HCT116 (cell line): ENCODE data around the gene TTC8. TPM values are rescaled to one million over a fixed set of nuclear protein-coding genes. Genes with fewer than 3 reads are reported as not detected.

Experiments used
- ATAC-seq: fragments of 200-7000 bp; cut with Tn5 transposase; 2 replicates; pipeline ENCODE4 v1.9.1; 2020; ENCODE audit warnings: mild to moderate bottlenecking, moderate library complexity
- BruUV-seq: library from RNA; stranded (reverse); fragments of 400-500 nt; replicated peaks from 2 replicates; lab custom pipeline; 2021; lab: Mats Ljungman, UMichigan
- CTCF ChIA-PET: fragments of 300-600 bp; sonication (Branson Sonifier 250); formaldehyde crosslinking; loops from one replicate; lab custom pipeline; 2021; ENCODE audit warnings: antibody characterized with exemption; lab: Charles Lee
- POLR2A ChIA-PET: fragments of 300-600, 350-600 bp; sonication (Branson Sonifier 250); formaldehyde crosslinking; loops from one replicate; lab custom pipeline; 2021; ENCODE audit warnings: antibody characterized with exemption; lab: Charles Lee
- RAD21 ChIA-PET, 2 experiments: fragments of 300-600 bp; sonication (Branson Sonifier 250); formaldehyde crosslinking; loops; one replicate each; lab custom pipeline; 2023; ENCODE audit warnings: low total read pairs in 2 of 2; ENCODE audit not compliant: uncharacterized antibody in 2 of 2, unreplicated experiment in 2 of 2, low non-redundant PET in 1 of 2; lab: Charles Lee
- DNase-seq: peaks from one replicate; pipeline ENCODE4 v3.0.0-alpha.2; 2010; ENCODE audit warnings: low read depth, low spot score
- H2AFZ ChIP-seq: fragments of 200-600 bp; shearing (Covaris generic), sonication (generic); 2 replicates; pipeline ENCODE4 v1.6.1; 2017; ENCODE audit warnings: low read depth, mixed run types, mixed read lengths, antibody characterized with exemption, low read length; ENCODE audit not compliant: poor library complexity, severe bottlenecking
- H3K27ac ChIP-seq: 2 replicates; pipeline ENCODE4 v1.5.1; 2012; ENCODE audit warnings: low read depth, low read length
- H3K27me3 ChIP-seq: fragments of 200-600 bp; sonication (generic); 2 replicates; pipeline ENCODE4 v1.6.1; 2016; ENCODE audit warnings: mixed run types, low read length, mixed read lengths; ENCODE audit not compliant: insufficient read depth
- H3K36me3 ChIP-seq, 2 experiments: fragments of 200-500 bp in 1 of 2; fragments of 200-600 bp in 1 of 2; sonication (Bioruptor generic) in 1 of 2; sonication (generic) in 1 of 2; 2 replicates each; pipeline versions ENCODE4 v1.5.1 to v1.6.1; 2014 to 2016; ENCODE audit warnings: low read length in 2 of 2, inconsistent platforms in 1 of 2, mixed read lengths in 1 of 2, mixed run types in 1 of 2; ENCODE audit not compliant: insufficient read depth in 2 of 2, control insufficient read depth in 1 of 2
- H3K4me1 ChIP-seq, 2 experiments: fragments of 200-600 bp in 1 of 2; sonication (generic) in 1 of 2; 2 replicates each; pipeline versions ENCODE4 v1.5.1 to v1.6.1; 2012 to 2017; ENCODE audit warnings: low read length in 2 of 2, inconsistent platforms in 1 of 2, mild to moderate bottlenecking in 1 of 2, mixed read lengths in 1 of 2, mixed run types in 1 of 2, moderate library complexity in 1 of 2; ENCODE audit not compliant: insufficient read depth in 2 of 2, control insufficient read depth in 1 of 2
- H3K4me2 ChIP-seq: fragments of 200-600 bp; sonication (generic); 2 replicates; pipeline ENCODE4 v1.6.1; 2017; ENCODE audit warnings: mixed run types, low read length, mixed read lengths
- H3K4me3 ChIP-seq, 2 experiments: fragments of 200-600 bp in 1 of 2; sonication (generic) in 1 of 2; replicated peaks in 1 of 2; 2 replicates each; pipeline ENCODE4 v1.5.1; 2011 to 2016; ENCODE audit warnings: low read length in 2 of 2, control low read depth in 1 of 2, low read depth in 1 of 2, mild to moderate bottlenecking in 1 of 2, mixed read lengths in 1 of 2, mixed run types in 1 of 2
- H3K79me2 ChIP-seq: fragments of 200-600 bp; sonication (generic); 2 replicates; pipeline ENCODE4 v1.6.1; 2017; ENCODE audit warnings: mild to moderate bottlenecking, mixed run types, low read length, moderate library complexity, mixed read lengths; ENCODE audit not compliant: insufficient read depth
- H3K9ac ChIP-seq: fragments of 200-600 bp; sonication (generic); 2 replicates; pipeline ENCODE4 v1.6.1; 2016; ENCODE audit warnings: low read length, mixed read lengths
- H3K9me2 ChIP-seq: fragments of 200-600 bp; sonication (generic), shearing (Covaris generic); 2 replicates; pipeline ENCODE4 v1.6.1; 2017; ENCODE audit warnings: mixed run types, mild to moderate bottlenecking, moderate library complexity; ENCODE audit not compliant: insufficient read depth
- H3K9me3 ChIP-seq, 2 experiments: fragments of 200-500 bp in 1 of 2; fragments of 200-600 bp in 1 of 2; sonication (Bioruptor generic) in 1 of 2; sonication (generic) in 1 of 2; 2 replicates each; pipeline ENCODE4 v1.6.1; 2014 to 2017; ENCODE audit warnings: low read length in 2 of 2, mixed read lengths in 2 of 2, inconsistent platforms in 1 of 2, low read depth in 1 of 2, mild to moderate bottlenecking in 1 of 2, mixed run types in 1 of 2, moderate library complexity in 1 of 2; ENCODE audit not compliant: control insufficient read depth in 1 of 2, insufficient read depth in 1 of 2
- H4K20me1 ChIP-seq: fragments of 200-600 bp; sonication (generic), shearing (Covaris generic); 2 replicates; pipeline ENCODE4 v1.6.1; 2017; ENCODE audit warnings: mixed run types, mild to moderate bottlenecking, moderate library complexity; ENCODE audit not compliant: insufficient read depth
- ATF3 ChIP-seq: IDR thresholded peaks from 2 replicates; pipeline ENCODE4 v1.6.1; 2012
- CBX3 ChIP-seq: IDR thresholded peaks from 2 replicates; pipeline ENCODE4 v1.6.1; 2012; ENCODE audit warnings: low read depth
- CEBPB ChIP-seq: IDR thresholded peaks from 2 replicates; pipeline ENCODE4 v1.6.1; 2012; ENCODE audit warnings: low read depth
- CTCF ChIP-seq, 3 experiments: fragments of 200-600 bp in 1 of 3; sonication (generic) in 1 of 3; IDR thresholded peaks in 2 of 3; conservative IDR thresholded peaks in 1 of 3; 2 replicates each; pipeline ENCODE4 v1.5.1; 2012 to 2017; ENCODE audit warnings: low read depth in 2 of 3, low read length in 2 of 3, antibody characterized with exemption in 1 of 3, borderline replicate concordance in 1 of 3, control low read depth in 1 of 3, mild to moderate bottlenecking in 1 of 3, mixed read lengths in 1 of 3, mixed run types in 1 of 3, moderate library complexity in 1 of 3; ENCODE audit not compliant: insufficient read depth in 1 of 3
- EGR1 ChIP-seq: IDR thresholded peaks from 2 replicates; pipeline ENCODE4 v1.6.1; 2012; ENCODE audit warnings: low read depth
- ELF1 ChIP-seq: IDR thresholded peaks from 2 replicates; pipeline ENCODE4 v1.6.1; 2012; ENCODE audit warnings: low read depth, borderline replicate concordance
- EZH2 ChIP-seq: fragments of 200-600 bp; sonication (generic); IDR thresholded peaks from 2 replicates; pipeline ENCODE4 v1.6.1; 2017; ENCODE audit warnings: antibody characterized with exemption, mixed run types
- FOSL1 ChIP-seq: IDR thresholded peaks from 2 replicates; pipeline ENCODE4 v1.6.1; 2012; ENCODE audit warnings: low read depth
- JUND ChIP-seq: IDR thresholded peaks from 2 replicates; pipeline ENCODE4 v1.6.1; 2012
- MAX ChIP-seq: IDR thresholded peaks from 2 replicates; pipeline ENCODE4 v1.6.1; 2012
- POLR2A ChIP-seq: IDR thresholded peaks from 2 replicates; pipeline ENCODE4 v1.7.0; 2011; ENCODE audit warnings: borderline replicate concordance; ENCODE audit not compliant: insufficient read depth, insufficient read length; ENCODE audit errors: extremely low read depth
- POLR2AphosphoS5 ChIP-seq: IDR thresholded peaks from 2 replicates; pipeline ENCODE4 v1.6.1; 2011; ENCODE audit warnings: mild to moderate bottlenecking, low read depth, low read length, moderate library complexity
- RAD21 ChIP-seq: IDR thresholded peaks from 2 replicates; pipeline ENCODE4 v1.6.1; 2012; ENCODE audit warnings: low read depth, mild to moderate bottlenecking
- SIN3A ChIP-seq: IDR thresholded peaks from 2 replicates; pipeline ENCODE4 v1.6.1; 2012; ENCODE audit warnings: low read depth
- TCF7L2 ChIP-seq: IDR thresholded peaks from 2 replicates; pipeline ENCODE4 v1.7.0; 2011; ENCODE audit warnings: borderline replicate concordance, inconsistent platforms; ENCODE audit not compliant: insufficient read depth, insufficient read length; ENCODE audit errors: extremely low read depth
- YY1 ChIP-seq: IDR thresholded peaks from 2 replicates; pipeline ENCODE4 v1.6.1; 2011; ENCODE audit warnings: low read length, low read depth, moderate library complexity, mild to moderate bottlenecking; ENCODE audit not compliant: insufficient replicate concordance; ENCODE audit errors: extremely low read depth
- ZBTB33 ChIP-seq: IDR thresholded peaks from 2 replicates; pipeline ENCODE4 v1.6.1; 2011; ENCODE audit warnings: mild to moderate bottlenecking, low read length, moderate library complexity; ENCODE audit not compliant: insufficient replicate concordance; ENCODE audit errors: extremely low read depth
- ZNF274 ChIP-seq: fragments of 200-500 bp; sonication (Bioruptor generic); IDR thresholded peaks from 2 replicates; pipeline ENCODE4 v1.6.1; 2014; ENCODE audit warnings: mild to moderate bottlenecking, low read depth, low read length, inconsistent platforms
- intact Hi-C: fragments of 100-400 bp; cut with micrococcal nuclease; formaldehyde crosslinking; loops from 2 replicates; pipeline ENCODE4 v1.10.0; 2022
- total RNA-seq: library from RNA; stranded (reverse); gene quantifications from one replicate; pipeline ENCODE4 v1.2.1, GENCODE V29; 2021; ENCODE audit not compliant: unreplicated experiment

TTC8 gene
- total RNA-seq, 1 experiment from 2014 or later, result 21.4 TPM

GRCh38 chr14:88821378-88821777, 3.1 kb upstream of the TTC8 start:
- H3K9ac ChIP-seq, result no peak overlapping the region

More at GRCh38 chr14:88821378-88821777, 3.1 kb upstream of the TTC8 start:
- ChIA-PET POLR2A (no interaction called here), CTCF (no interaction called here), RAD21 (no interaction called here)
- no peak for DNase-seq
- H3K27ac ChIP-seq, result no peak overlapping the region
- H3K9me2 ChIP-seq, result no peaks in the 10 kb centered on the region
- no peak overlapping the region for H3K4me3 ChIP-seq
- TF ChIP-seq MAX (no peak), ATF3 (no peak), CTCF (IDR thresholded peaks at IDR 0.05 in 2 of 3, conservative IDR thresholded peaks at IDR 0.05 in 1 of 3; ENCODE audit: borderline replicate concordance in 1 of 3, insufficient read depth in 1 of 3, low read depth in 2 of 3, low read length in 2 of 3) (no peak), POLR2AphosphoS5 (no peak), EZH2 (no peak), RAD21 (no peak), ZNF274 (no peak), CEBPB (no peak), ZBTB33 (no peak), SIN3A (no peak), EGR1 (no peak), POLR2A (no peak), TCF7L2 (no peak), FOSL1 (no peak), JUND (no peak), ELF1 (no peak), YY1 (no peak), CBX3 (no peak)
- H3K4me1 ChIP-seq, result peaks cover 0 to 11% of the 10 kb centered on the region in 2 experiments; a peak in 1 of 4 replicates
- H3K36me3 ChIP-seq, result no peaks in the 10 kb centered on the region
- H3K4me2 ChIP-seq, result no peak overlapping the region
- intact Hi-C loops, result no loop called here
- no peak for ATAC-seq
- no peaks in the 10 kb centered on the region for H3K27me3 ChIP-seq
- no peaks in the 10 kb centered on the region for H4K20me1 ChIP-seq
- no peaks in the 10 kb centered on the region for H3K9me3 ChIP-seq
- BruUV-seq, result no TSS peak
- no peaks in the 10 kb centered on the region for H3K79me2 ChIP-seq
- no peak overlapping the region for H2AFZ ChIP-seq
